HCT116 (cell line): ENCODE results near the gene PLA1A. TPM values are rescaled to one million over a fixed set of nuclear protein-coding genes. Genes with fewer than 3 reads are reported as not detected.

Experiments
- ATAC-seq: fragments of 200-7000 bp; cut with Tn5 transposase; 2 replicates; pipeline ENCODE4 v1.9.1; 2020; ENCODE audit warnings: mild to moderate bottlenecking, moderate library complexity
- BruUV-seq: library from RNA; stranded (reverse); fragments of 400-500 nt; replicated peaks from 2 replicates; lab custom pipeline; 2021; lab: Mats Ljungman, UMichigan
- CTCF ChIA-PET: fragments of 300-600 bp; sonication (Branson Sonifier 250); formaldehyde crosslinking; loops from one replicate; lab custom pipeline; 2021; ENCODE audit warnings: antibody characterized with exemption; lab: Charles Lee
- POLR2A ChIA-PET: fragments of 300-600, 350-600 bp; sonication (Branson Sonifier 250); formaldehyde crosslinking; loops from one replicate; lab custom pipeline; 2021; ENCODE audit warnings: antibody characterized with exemption; lab: Charles Lee
- RAD21 ChIA-PET, 2 experiments: fragments of 300-600 bp; sonication (Branson Sonifier 250); formaldehyde crosslinking; loops; one replicate each; lab custom pipeline; 2023; ENCODE audit warnings: low total read pairs in 2 of 2; ENCODE audit not compliant: uncharacterized antibody in 2 of 2, unreplicated experiment in 2 of 2, low non-redundant PET in 1 of 2; lab: Charles Lee
- DNase-seq: peaks from one replicate; pipeline ENCODE4 v3.0.0-alpha.2; 2010; ENCODE audit warnings: low read depth, low spot score
- H2AFZ ChIP-seq: fragments of 200-600 bp; shearing (Covaris generic), sonication (generic); 2 replicates; pipeline ENCODE4 v1.6.1; 2017; ENCODE audit warnings: low read depth, mixed run types, mixed read lengths, antibody characterized with exemption, low read length; ENCODE audit not compliant: poor library complexity, severe bottlenecking
- H3K27ac ChIP-seq: 2 replicates; pipeline ENCODE4 v1.5.1; 2012; ENCODE audit warnings: low read depth, low read length
- H3K27me3 ChIP-seq: fragments of 200-600 bp; sonication (generic); 2 replicates; pipeline ENCODE4 v1.6.1; 2016; ENCODE audit warnings: mixed run types, low read length, mixed read lengths; ENCODE audit not compliant: insufficient read depth
- H3K36me3 ChIP-seq, 2 experiments: fragments of 200-500 bp in 1 of 2; fragments of 200-600 bp in 1 of 2; sonication (Bioruptor generic) in 1 of 2; sonication (generic) in 1 of 2; 2 replicates each; pipeline versions ENCODE4 v1.5.1 to v1.6.1; 2014 to 2016; ENCODE audit warnings: low read length in 2 of 2, inconsistent platforms in 1 of 2, mixed read lengths in 1 of 2, mixed run types in 1 of 2; ENCODE audit not compliant: insufficient read depth in 2 of 2, control insufficient read depth in 1 of 2
- H3K4me1 ChIP-seq, 2 experiments: fragments of 200-600 bp in 1 of 2; sonication (generic) in 1 of 2; 2 replicates each; pipeline versions ENCODE4 v1.5.1 to v1.6.1; 2012 to 2017; ENCODE audit warnings: low read length in 2 of 2, inconsistent platforms in 1 of 2, mild to moderate bottlenecking in 1 of 2, mixed read lengths in 1 of 2, mixed run types in 1 of 2, moderate library complexity in 1 of 2; ENCODE audit not compliant: insufficient read depth in 2 of 2, control insufficient read depth in 1 of 2
- H3K4me2 ChIP-seq: fragments of 200-600 bp; sonication (generic); 2 replicates; pipeline ENCODE4 v1.6.1; 2017; ENCODE audit warnings: mixed run types, low read length, mixed read lengths
- H3K4me3 ChIP-seq, 2 experiments: fragments of 200-600 bp in 1 of 2; sonication (generic) in 1 of 2; replicated peaks in 1 of 2; 2 replicates each; pipeline ENCODE4 v1.5.1; 2011 to 2016; ENCODE audit warnings: low read length in 2 of 2, control low read depth in 1 of 2, low read depth in 1 of 2, mild to moderate bottlenecking in 1 of 2, mixed read lengths in 1 of 2, mixed run types in 1 of 2
- H3K79me2 ChIP-seq: fragments of 200-600 bp; sonication (generic); 2 replicates; pipeline ENCODE4 v1.6.1; 2017; ENCODE audit warnings: mild to moderate bottlenecking, mixed run types, low read length, moderate library complexity, mixed read lengths; ENCODE audit not compliant: insufficient read depth
- H3K9ac ChIP-seq: fragments of 200-600 bp; sonication (generic); 2 replicates; pipeline ENCODE4 v1.6.1; 2016; ENCODE audit warnings: low read length, mixed read lengths
- H3K9me2 ChIP-seq: fragments of 200-600 bp; sonication (generic), shearing (Covaris generic); 2 replicates; pipeline ENCODE4 v1.6.1; 2017; ENCODE audit warnings: mixed run types, mild to moderate bottlenecking, moderate library complexity; ENCODE audit not compliant: insufficient read depth
- H3K9me3 ChIP-seq, 2 experiments: fragments of 200-500 bp in 1 of 2; fragments of 200-600 bp in 1 of 2; sonication (Bioruptor generic) in 1 of 2; sonication (generic) in 1 of 2; 2 replicates each; pipeline ENCODE4 v1.6.1; 2014 to 2017; ENCODE audit warnings: low read length in 2 of 2, mixed read lengths in 2 of 2, inconsistent platforms in 1 of 2, low read depth in 1 of 2, mild to moderate bottlenecking in 1 of 2, mixed run types in 1 of 2, moderate library complexity in 1 of 2; ENCODE audit not compliant: control insufficient read depth in 1 of 2, insufficient read depth in 1 of 2
- H4K20me1 ChIP-seq: fragments of 200-600 bp; sonication (generic), shearing (Covaris generic); 2 replicates; pipeline ENCODE4 v1.6.1; 2017; ENCODE audit warnings: mixed run types, mild to moderate bottlenecking, moderate library complexity; ENCODE audit not compliant: insufficient read depth
- ATF3 ChIP-seq: IDR thresholded peaks from 2 replicates; pipeline ENCODE4 v1.6.1; 2012
- CBX3 ChIP-seq: IDR thresholded peaks from 2 replicates; pipeline ENCODE4 v1.6.1; 2012; ENCODE audit warnings: low read depth
- CTCF ChIP-seq, 3 experiments: fragments of 200-600 bp in 1 of 3; sonication (generic) in 1 of 3; IDR thresholded peaks in 2 of 3; conservative IDR thresholded peaks in 1 of 3; 2 replicates each; pipeline ENCODE4 v1.5.1; 2012 to 2017; ENCODE audit warnings: low read depth in 2 of 3, low read length in 2 of 3, antibody characterized with exemption in 1 of 3, borderline replicate concordance in 1 of 3, control low read depth in 1 of 3, mild to moderate bottlenecking in 1 of 3, mixed read lengths in 1 of 3, mixed run types in 1 of 3, moderate library complexity in 1 of 3; ENCODE audit not compliant: insufficient read depth in 1 of 3
- EGR1 ChIP-seq: IDR thresholded peaks from 2 replicates; pipeline ENCODE4 v1.6.1; 2012; ENCODE audit warnings: low read depth
- ELF1 ChIP-seq: IDR thresholded peaks from 2 replicates; pipeline ENCODE4 v1.6.1; 2012; ENCODE audit warnings: low read depth, borderline replicate concordance
- EZH2 ChIP-seq: fragments of 200-600 bp; sonication (generic); IDR thresholded peaks from 2 replicates; pipeline ENCODE4 v1.6.1; 2017; ENCODE audit warnings: antibody characterized with exemption, mixed run types
- EZH2phosphoT487 ChIP-seq: fragments of 200-600 bp; IDR thresholded peaks from 2 replicates; pipeline ENCODE4 v1.6.1; 2018; ENCODE audit warnings: antibody characterized with exemption, borderline replicate concordance
- FOSL1 ChIP-seq: IDR thresholded peaks from 2 replicates; pipeline ENCODE4 v1.6.1; 2012; ENCODE audit warnings: low read depth
- POLR2A ChIP-seq: IDR thresholded peaks from 2 replicates; pipeline ENCODE4 v1.7.0; 2011; ENCODE audit warnings: borderline replicate concordance; ENCODE audit not compliant: insufficient read depth, insufficient read length; ENCODE audit errors: extremely low read depth
- YY1 ChIP-seq: IDR thresholded peaks from 2 replicates; pipeline ENCODE4 v1.6.1; 2011; ENCODE audit warnings: low read length, low read depth, moderate library complexity, mild to moderate bottlenecking; ENCODE audit not compliant: insufficient replicate concordance; ENCODE audit errors: extremely low read depth
- ZBTB33 ChIP-seq: IDR thresholded peaks from 2 replicates; pipeline ENCODE4 v1.6.1; 2011; ENCODE audit warnings: mild to moderate bottlenecking, low read length, moderate library complexity; ENCODE audit not compliant: insufficient replicate concordance; ENCODE audit errors: extremely low read depth
- ZFX ChIP-seq: fragments of 450-650 bp; IDR thresholded peaks from 2 replicates; pipeline ENCODE4 v1.6.1; 2017
- intact Hi-C: fragments of 100-400 bp; cut with micrococcal nuclease; formaldehyde crosslinking; loops from 2 replicates; pipeline ENCODE4 v1.10.0; 2022
- total RNA-seq: library from RNA; stranded (reverse); gene quantifications from one replicate; pipeline ENCODE4 v1.2.1, GENCODE V29; 2021; ENCODE audit not compliant: unreplicated experiment

PLA1A gene
- total RNA-seq, 1 experiment from 2014 or later = not detected

- ATAC-seq = no peak
- Histone ChIP-seq H3K9me3 (no peaks in the 10 kb centered on the region; a peak in 1 of 4 replicates), H3K36me3 (no peaks in the 10 kb centered on the region), H3K27ac (no peak overlapping the region), H3K4me3 (no peak overlapping the region), H3K79me2 (no peaks in the 10 kb centered on the region), H2AFZ (no peak overlapping the region), H3K9ac (no peak overlapping the region), H4K20me1 (no peaks in the 10 kb centered on the region), H3K27me3 (peaks cover 6% of the 10 kb centered on the region; the same call in 1 of the 2 replicates), H3K9me2 (no peaks in the 10 kb centered on the region)
- ChIA-PET RAD21 (no interaction called here), POLR2A (no interaction called here), CTCF (no interaction called here)
- no peak for DNase-seq
- intact Hi-C loops = no loop called here
- TF ChIP-seq EZH2 = no peak
- TF ChIP-seq, all 23 proteins: peak for 0
- Histone ChIP-seq H3K4me1 (no peaks in the 10 kb centered on the region), H3K4me2 (no peak overlapping the region)
- BruUV-seq = no TSS peak
These were observed 10.8 kb downstream of the PLA1A start for GRCh38 chr3:119608405-119609000.

GRCh38 chr3:119609301-119609700, 11.6 kb downstream of the PLA1A start:
- Histone ChIP-seq H3K27me3 (peaks cover 6% of the 10 kb centered on the region; the same call in 1 of the 2 replicates), H3K9ac (no peak overlapping the region), H3K79me2 (no peaks in the 10 kb centered on the region), H3K9me2 (no peaks in the 10 kb centered on the region), H3K9me3 (no peaks in the 10 kb centered on the region; a peak in 1 of 4 replicates), H3K36me3 (no peaks in the 10 kb centered on the region), H4K20me1 (no peaks in the 10 kb centered on the region), H3K4me1 (no peaks in the 10 kb centered on the region), H3K27ac (no peak overlapping the region), H3K4me3 (no peak overlapping the region), H2AFZ (no peak overlapping the region), H3K4me2 (no peak overlapping the region)
- ChIA-PET RAD21 (no interaction called here), POLR2A (no interaction called here), CTCF (no interaction called here)
- ATAC-seq (no peak), DNase-seq (no peak)
- intact Hi-C loops = no loop called here
- no TSS peak for BruUV-seq
- TF ChIP-seq ATF3 (no peak), POLR2A (no peak), ZFX (no peak), FOSL1 (no peak), ZBTB33 (no peak), EGR1 (no peak), YY1 (no peak), EZH2 (no peak), CBX3 (no peak), CTCF (IDR thresholded peaks at IDR 0.05 in 2 of 3, conservative IDR thresholded peaks at IDR 0.05 in 1 of 3; ENCODE audit: borderline replicate concordance in 1 of 3, insufficient read depth in 1 of 3, low read depth in 2 of 3, low read length in 2 of 3) (no peak), EZH2phosphoT487 (no peak), ELF1 (no peak)
